PFSK-1 (cell line): ENCODE results near the gene ELANE.

ENCODE experiments used
- POLR2AphosphoS5 ChIP-seq: IDR thresholded peaks from 2 replicates; pipeline ENCODE4 v1.6.1; 2012; ENCODE audit warnings: low read depth, mild to moderate bottlenecking, control low read depth, low read length, moderate library complexity
- SIN3A ChIP-seq: IDR thresholded peaks from 2 replicates; pipeline ENCODE4 v1.6.1; 2012; ENCODE audit warnings: mild to moderate bottlenecking, low read length, moderate library complexity, borderline replicate concordance; ENCODE audit not compliant: insufficient read depth
- TAF1 ChIP-seq: IDR thresholded peaks from 2 replicates; pipeline ENCODE4 v1.6.1; 2012; ENCODE audit warnings: low read length, control low read depth, borderline replicate concordance; ENCODE audit not compliant: insufficient read depth

GRCh38 chr19:810077-810855, 41.8 kb upstream of the ELANE start:
- no peak for TF ChIP-seq TAF1
- no peak for TF ChIP-seq POLR2AphosphoS5
- TF ChIP-seq SIN3A: no peak
